Kidney (tissue), 14 donors: ENCODE data around the gene SMPD3. TPM values are rescaled to one million over a fixed set of nuclear protein-coding genes. Genes with fewer than 3 reads are reported as not detected.

Source experiments
- DNase-seq, 5 donors: peaks; one replicate each; pipeline ENCODE4 v3.0.0-alpha.2; 2013 to 2020
- FAIRE-seq: peaks from 2 replicates; lab custom pipeline; 2012; peaks lifted over from hg19 to GRCh38; lab: Jason Lieb, UNC
- H3K27ac ChIP-seq, 2 donors: one replicate each; pipeline ENCODE4 v1.7.0; 2013; ENCODE audit warnings: low read depth in 2 of 2, low read length in 2 of 2, inconsistent platforms in 1 of 2
- H3K27me3 ChIP-seq: one replicate; pipeline ENCODE4 v1.7.1; 2013; ENCODE audit warnings: low read length, inconsistent platforms; ENCODE audit not compliant: control insufficient read depth, insufficient read depth
- H3K36me3 ChIP-seq, 3 donors: one replicate each; pipeline versions ENCODE4 v1.7.0 to v1.7.1; 2013; ENCODE audit warnings: low read length in 3 of 3, control low read depth in 1 of 3, inconsistent platforms in 1 of 3; ENCODE audit not compliant: insufficient read depth in 3 of 3, control insufficient read depth in 2 of 3
- H3K4me1 ChIP-seq, 3 donors: one replicate each; pipeline versions ENCODE4 v1.7.0 to v1.7.1; 2013; ENCODE audit warnings: low read length in 3 of 3, inconsistent platforms in 1 of 3, low read depth in 1 of 3; ENCODE audit not compliant: control insufficient read depth in 2 of 3, insufficient read depth in 2 of 3
- H3K4me3 ChIP-seq, 3 donors: one replicate each; pipeline versions ENCODE4 v1.7.0 to v1.8.1; 2013; ENCODE audit warnings: low read length in 3 of 3, control low read depth in 1 of 3, inconsistent platforms in 1 of 3
- H3K9ac ChIP-seq, 3 donors: one replicate each; pipeline versions ENCODE4 v1.7.0 to v1.7.1; 2013; ENCODE audit warnings: low read length in 3 of 3, control low read depth in 1 of 3, inconsistent platforms in 1 of 3
- H3K9me3 ChIP-seq, 3 donors: one replicate each; pipeline versions ENCODE4 v1.7.0 to v1.7.1; 2013; ENCODE audit warnings: low read length in 3 of 3, control low read depth in 1 of 3, inconsistent platforms in 1 of 3; ENCODE audit not compliant: control insufficient read depth in 2 of 3, insufficient read depth in 1 of 3
- intact Hi-C: fragments of 100-400 bp; cut with DNase I; formaldehyde crosslinking; loops from one replicate; pipeline ENCODE4 v1.11.1; 2022
- polyA plus RNA-seq: library from polyadenylated mRNA; stranded (reverse); fragments of 350-450 nt; fragmentation: Illumina TruSeq; extraction: RNeasy Lipid Tissue Mini Kit (QIAGEN cat#74804); gene quantifications from one replicate; pipeline ENCODE4 v1.2.3, GENCODE V29; 2014; ENCODE audit warnings: low read depth, low replicate concordance; ENCODE audit not compliant: insufficient read depth
- total RNA-seq: library from RNA; stranded (reverse); fragmentation: NEBNext Ultra II Directional; extraction: Animal tissue kit (Norgen Biotek cat#: 25700); gene quantifications from one replicate; pipeline ENCODE4 v1.2.1, GENCODE V29; 2021
- TF ChIP-seq, protein P1 (sequence below): IDR thresholded peaks from 3 replicates; pipeline ENCODE4 v1.5.1; 2012; ENCODE audit warnings: mild to moderate bottlenecking, moderate library complexity, borderline replicate concordance; ENCODE audit not compliant: insufficient read depth; ENCODE audit errors: extremely low read depth
- donor health status: control.
- donor health status: control.
- donor health status: control.
- donor health status: control.
- donor health status: control.
- donor health status: DM: yes; HTN: yes; CAD: no.
- donor health status: Normal renal cell carcinoma (clear cell type).

SMPD3 gene
- total and polyA plus RNA-seq, 2 donors from 2014 or later: 0.28 to 0.72 TPM

DNA sequence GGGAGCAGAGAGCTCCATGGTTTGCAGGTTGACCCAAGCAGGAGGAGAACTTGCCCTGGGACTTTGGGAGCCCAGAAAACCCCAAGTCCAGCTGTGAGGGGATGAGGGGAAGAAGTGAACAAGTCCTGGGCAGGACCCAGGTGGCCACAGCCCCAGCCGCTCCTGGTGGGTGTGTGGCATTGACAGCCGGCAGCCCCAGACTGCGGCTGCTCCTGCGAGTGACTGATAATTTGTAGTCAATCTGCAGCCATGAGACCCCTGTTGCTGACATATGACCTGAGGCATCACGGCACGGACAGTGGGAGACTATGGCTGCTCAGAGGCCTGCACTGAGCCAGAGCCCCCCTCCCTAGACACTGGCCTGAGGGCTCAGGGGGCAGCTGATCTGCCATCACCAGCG lies 71.1 kb downstream of the SMPD3 start:
- no peak overlapping the region for H3K9ac ChIP-seq
- intact Hi-C loops: no loop called here
- DNase-seq: peak in 2 of 5 donors; percentile 31 to 39
- no peaks in the 10 kb centered on the region for H3K4me1 ChIP-seq
- no peaks in the 10 kb centered on the region for H3K9me3 ChIP-seq
- H3K4me3 ChIP-seq: no peak overlapping the region
- no peaks in the 10 kb centered on the region for H3K36me3 ChIP-seq
- no peak for FAIRE-seq
- H3K27ac ChIP-seq: no peak overlapping the region
- H3K27me3 ChIP-seq: no peaks in the 10 kb centered on the region
- TF ChIP-seq, protein P1, sequence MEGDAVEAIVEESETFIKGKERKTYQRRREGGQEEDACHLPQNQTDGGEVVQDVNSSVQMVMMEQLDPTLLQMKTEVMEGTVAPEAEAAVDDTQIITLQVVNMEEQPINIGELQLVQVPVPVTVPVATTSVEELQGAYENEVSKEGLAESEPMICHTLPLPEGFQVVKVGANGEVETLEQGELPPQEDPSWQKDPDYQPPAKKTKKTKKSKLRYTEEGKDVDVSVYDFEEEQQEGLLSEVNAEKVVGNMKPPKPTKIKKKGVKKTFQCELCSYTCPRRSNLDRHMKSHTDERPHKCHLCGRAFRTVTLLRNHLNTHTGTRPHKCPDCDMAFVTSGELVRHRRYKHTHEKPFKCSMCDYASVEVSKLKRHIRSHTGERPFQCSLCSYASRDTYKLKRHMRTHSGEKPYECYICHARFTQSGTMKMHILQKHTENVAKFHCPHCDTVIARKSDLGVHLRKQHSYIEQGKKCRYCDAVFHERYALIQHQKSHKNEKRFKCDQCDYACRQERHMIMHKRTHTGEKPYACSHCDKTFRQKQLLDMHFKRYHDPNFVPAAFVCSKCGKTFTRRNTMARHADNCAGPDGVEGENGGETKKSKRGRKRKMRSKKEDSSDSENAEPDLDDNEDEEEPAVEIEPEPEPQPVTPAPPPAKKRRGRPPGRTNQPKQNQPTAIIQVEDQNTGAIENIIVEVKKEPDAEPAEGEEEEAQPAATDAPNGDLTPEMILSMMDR: no peak

DNA sequence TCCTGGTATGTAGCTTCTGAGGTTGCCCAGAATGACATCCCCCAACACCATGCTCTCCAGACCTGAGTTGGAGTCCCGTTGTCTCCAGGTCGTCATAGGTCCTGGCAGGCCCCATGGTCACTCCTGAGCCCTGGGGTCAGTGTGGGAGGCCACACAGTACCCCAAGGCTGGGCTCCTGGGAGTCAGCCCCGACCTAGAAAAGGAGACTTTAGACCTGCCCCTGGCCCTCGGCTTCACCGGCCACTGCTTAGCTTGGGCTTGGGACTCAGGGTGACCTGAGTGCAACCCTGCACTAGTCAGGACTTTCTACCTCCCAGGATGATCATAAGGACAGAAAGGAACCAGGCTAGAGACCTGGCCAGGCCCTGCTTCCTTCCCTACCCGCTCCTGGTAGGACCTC lies 71.7 kb downstream of the SMPD3 start:
- DNase-seq (peak in 2 of 5 donors; percentile 28 to 48), FAIRE-seq (no peak)
- H3K27me3 ChIP-seq: no peaks in the 10 kb centered on the region
- intact Hi-C loops: no loop called here
- no peaks in the 10 kb centered on the region for H3K36me3 ChIP-seq
- no peaks in the 10 kb centered on the region for H3K9me3 ChIP-seq
- H3K9ac ChIP-seq: no peak overlapping the region
- TF ChIP-seq, protein P1: no peak
- H3K27ac ChIP-seq: no peak overlapping the region
- no peaks in the 10 kb centered on the region for H3K4me1 ChIP-seq
- no peak overlapping the region for H3K4me3 ChIP-seq

DNA sequence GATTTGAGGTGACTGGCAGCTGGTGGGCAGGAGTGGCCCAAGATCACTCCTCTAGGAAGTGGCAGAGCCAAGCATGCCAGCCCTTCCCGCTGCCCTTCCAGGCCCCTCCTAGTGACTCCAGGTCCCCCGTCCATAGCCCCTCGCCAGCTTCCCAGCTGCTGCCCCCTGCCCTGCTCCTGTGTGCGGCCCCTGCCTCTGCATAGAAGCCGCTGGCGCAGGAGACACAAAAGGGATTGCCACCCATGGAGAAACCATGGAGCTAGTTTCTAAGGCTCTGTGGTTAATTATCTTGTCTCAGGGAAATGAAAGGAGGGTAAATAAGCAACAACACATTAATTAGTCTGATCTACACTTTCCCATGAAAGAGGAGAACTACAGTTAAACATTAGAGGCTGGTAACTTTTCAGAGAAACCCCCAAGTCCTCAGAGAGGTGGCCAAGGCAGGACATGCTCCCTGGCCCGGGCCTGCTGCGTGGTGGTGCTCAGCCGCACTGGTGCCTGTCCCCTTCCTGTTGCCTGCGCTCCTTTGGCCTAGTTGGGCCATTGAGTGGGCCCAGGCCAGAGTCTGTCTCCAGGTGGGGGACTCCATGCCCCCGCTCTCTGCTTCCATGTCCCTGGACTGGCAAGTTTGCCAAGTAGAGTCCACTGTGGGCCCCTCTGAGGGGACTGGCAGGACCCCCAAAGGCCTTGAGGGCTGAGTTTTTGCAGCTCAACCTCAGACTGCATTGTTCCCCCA lies 72.3 kb downstream of the SMPD3 start:
- DNase-seq: peak in 2 of 5 donors; percentile 21 to 63
- Histone ChIP-seq H3K4me3 (no peak overlapping the region), H3K4me1 (no peaks in the 10 kb centered on the region), H3K27ac (no peak overlapping the region), H3K36me3 (no peaks in the 10 kb centered on the region), H3K9me3 (no peaks in the 10 kb centered on the region), H3K9ac (no peak overlapping the region), H3K27me3 (no peaks in the 10 kb centered on the region)
- intact Hi-C loops: no loop called here
- FAIRE-seq: no peak
- TF ChIP-seq, protein P1: no peak
